GM23248 (cell line): ENCODE results near the gene HSD11B2.

ENCODE experiments used
- EZH2 ChIP-seq: fragments of 200-600 bp; sonication (generic); IDR thresholded peaks from 2 replicates; pipeline ENCODE4 v1.6.1; 2018; ENCODE audit warnings: antibody characterized with exemption, mild to moderate bottlenecking; ENCODE audit not compliant: insufficient read depth, poor library complexity, severe bottlenecking
- EZH2phosphoT487 ChIP-seq: fragments of 200-600 bp; sonication (generic); IDR thresholded peaks from 2 replicates; pipeline ENCODE4 v1.6.1; 2018; ENCODE audit warnings: antibody characterized with exemption, moderate library complexity, mild to moderate bottlenecking, low read depth; ENCODE audit not compliant: insufficient read depth

- no peak for TF ChIP-seq EZH2
- TF ChIP-seq EZH2phosphoT487 = no peak
These were observed 18.4 kb downstream of the HSD11B2 start for GRCh38 chr16:67449336-67449735.
